Astrocyte of the spinal cord (primary cell): ENCODE data around the gene PATE1.

ENCODE experiments used
- DNase-seq: peaks from one replicate; pipeline ENCODE4 v3.0.0; 2011; ENCODE audit warnings: low read depth, low spot score
- H3K4me3 ChIP-seq: 2 replicates; pipeline ENCODE4 v1.5.1; 2011; ENCODE audit warnings: low read depth, mild to moderate bottlenecking, low read length, moderate library complexity
- in situ Hi-C: cut with HindIII; loops from 2 replicates; pipeline ENCODE4 v1.10.0; 2017; ENCODE audit warnings: low sequenced_read_pairs
- TF ChIP-seq, protein P1 (sequence below): IDR thresholded peaks from 2 replicates; pipeline ENCODE4 v1.5.1; 2012; ENCODE audit warnings: low read depth, mild to moderate bottlenecking, low read length, inconsistent platforms

PATE1 gene

DNA sequence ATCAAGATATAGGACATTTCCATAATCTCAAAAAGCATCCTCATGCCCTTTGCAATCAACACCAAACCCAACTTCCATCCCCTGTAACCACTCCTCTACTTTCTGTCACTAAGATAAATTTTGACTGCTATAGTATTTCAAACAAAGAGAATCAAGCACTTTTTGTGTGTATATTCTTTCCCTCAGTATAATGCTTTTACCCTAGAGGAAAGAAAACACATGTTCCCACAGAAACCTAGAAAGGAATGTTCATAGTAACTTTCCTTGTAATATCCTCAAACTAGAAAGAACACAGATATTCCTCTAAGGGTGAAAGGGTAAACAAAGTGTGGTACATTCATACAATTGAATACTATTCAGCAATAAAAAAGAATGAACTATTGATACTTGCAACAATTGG, 5.5 kb upstream of the PATE1 start:
- in situ Hi-C loops, result no loop called here

DNA sequence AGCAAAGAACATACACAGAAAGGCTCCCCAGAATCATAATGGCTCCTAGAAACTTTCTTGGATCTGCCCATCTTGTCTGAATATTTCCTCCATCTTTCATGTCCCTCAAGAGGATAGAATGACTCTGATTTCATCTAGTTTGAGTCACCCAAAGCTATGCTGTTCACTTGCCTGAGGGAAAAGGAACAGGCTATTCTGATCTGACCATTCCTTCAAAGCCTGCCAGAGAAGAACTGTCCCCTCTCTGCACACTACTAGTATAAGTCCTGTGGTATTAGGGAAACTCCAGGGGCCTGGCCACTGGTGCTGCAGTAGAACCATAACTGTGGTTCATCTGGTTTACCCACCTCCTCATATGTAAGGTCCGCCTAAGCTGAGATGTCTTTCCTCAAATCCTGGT, 2.4 kb upstream of the PATE1 start:
- TF ChIP-seq, protein P1, sequence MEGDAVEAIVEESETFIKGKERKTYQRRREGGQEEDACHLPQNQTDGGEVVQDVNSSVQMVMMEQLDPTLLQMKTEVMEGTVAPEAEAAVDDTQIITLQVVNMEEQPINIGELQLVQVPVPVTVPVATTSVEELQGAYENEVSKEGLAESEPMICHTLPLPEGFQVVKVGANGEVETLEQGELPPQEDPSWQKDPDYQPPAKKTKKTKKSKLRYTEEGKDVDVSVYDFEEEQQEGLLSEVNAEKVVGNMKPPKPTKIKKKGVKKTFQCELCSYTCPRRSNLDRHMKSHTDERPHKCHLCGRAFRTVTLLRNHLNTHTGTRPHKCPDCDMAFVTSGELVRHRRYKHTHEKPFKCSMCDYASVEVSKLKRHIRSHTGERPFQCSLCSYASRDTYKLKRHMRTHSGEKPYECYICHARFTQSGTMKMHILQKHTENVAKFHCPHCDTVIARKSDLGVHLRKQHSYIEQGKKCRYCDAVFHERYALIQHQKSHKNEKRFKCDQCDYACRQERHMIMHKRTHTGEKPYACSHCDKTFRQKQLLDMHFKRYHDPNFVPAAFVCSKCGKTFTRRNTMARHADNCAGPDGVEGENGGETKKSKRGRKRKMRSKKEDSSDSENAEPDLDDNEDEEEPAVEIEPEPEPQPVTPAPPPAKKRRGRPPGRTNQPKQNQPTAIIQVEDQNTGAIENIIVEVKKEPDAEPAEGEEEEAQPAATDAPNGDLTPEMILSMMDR, result no peak
- no peak overlapping the region for H3K4me3 ChIP-seq
- no peak for DNase-seq
- in situ Hi-C loops, result no loop called here

More for the DNA sequence above, 5.5 kb upstream of the PATE1 start:
- no peak overlapping the region for H3K4me3 ChIP-seq
- TF ChIP-seq, protein P1, result no peak
- no peak for DNase-seq

- no peak overlapping the region for H3K4me3 ChIP-seq
- no peak for DNase-seq
- TF ChIP-seq, protein P1, result no peak
- in situ Hi-C loops, result no loop called here
Measured at GRCh38 chr11:125750629-125751028, 4.5 kb downstream of the PATE1 start.

GRCh38 chr11:125756050-125756449, 10.0 kb downstream of the PATE1 start:
- no peak overlapping the region for H3K4me3 ChIP-seq
- DNase-seq, result no peak
- in situ Hi-C loops, result no loop called here
- TF ChIP-seq, protein P1, result no peak

DNA sequence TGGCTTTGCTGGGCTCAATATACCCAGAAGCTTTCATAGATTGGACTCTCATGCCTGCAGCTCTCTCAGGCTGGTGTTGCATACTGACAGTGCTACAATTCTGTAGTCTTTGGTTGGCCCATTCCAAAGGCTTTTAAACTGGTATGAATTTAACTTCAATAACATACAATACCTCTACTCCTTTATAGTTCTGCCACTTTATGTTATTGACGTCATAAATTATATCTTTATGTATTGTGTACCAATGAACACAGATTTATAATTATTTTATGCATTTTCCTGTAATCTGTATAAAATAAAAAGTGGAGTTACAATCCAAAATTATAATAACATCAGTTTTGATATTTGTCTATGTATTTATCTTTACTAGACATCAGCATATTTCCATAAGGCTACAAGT, 16.4 kb downstream of the PATE1 start:
- no peak for DNase-seq
- in situ Hi-C loops, result no loop called here
- H3K4me3 ChIP-seq, result no peak overlapping the region
- TF ChIP-seq, protein P1, result no peak

DNA sequence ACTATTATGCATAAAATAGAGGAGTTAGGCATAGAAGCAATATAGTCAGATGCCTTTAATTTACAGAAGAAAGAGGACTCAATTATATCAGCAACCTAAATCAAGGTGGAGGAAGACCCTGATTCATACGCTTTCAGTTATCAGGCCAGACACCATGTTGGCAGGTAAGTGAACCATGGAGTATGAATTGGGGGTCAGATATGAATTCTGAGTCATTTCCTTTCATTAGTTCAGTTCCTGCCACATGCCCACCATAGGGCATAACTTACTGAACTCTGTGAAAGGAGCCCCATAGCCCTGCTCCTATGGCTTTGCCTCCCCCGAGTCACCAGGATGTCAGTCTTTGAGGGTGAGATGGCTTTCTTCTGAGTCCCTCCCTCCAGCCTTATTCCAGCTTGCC, 17.4 kb downstream of the PATE1 start:
- in situ Hi-C loops, result no loop called here
- TF ChIP-seq, protein P1, result no peak
- DNase-seq, result no peak
- no peak overlapping the region for H3K4me3 ChIP-seq

DNA sequence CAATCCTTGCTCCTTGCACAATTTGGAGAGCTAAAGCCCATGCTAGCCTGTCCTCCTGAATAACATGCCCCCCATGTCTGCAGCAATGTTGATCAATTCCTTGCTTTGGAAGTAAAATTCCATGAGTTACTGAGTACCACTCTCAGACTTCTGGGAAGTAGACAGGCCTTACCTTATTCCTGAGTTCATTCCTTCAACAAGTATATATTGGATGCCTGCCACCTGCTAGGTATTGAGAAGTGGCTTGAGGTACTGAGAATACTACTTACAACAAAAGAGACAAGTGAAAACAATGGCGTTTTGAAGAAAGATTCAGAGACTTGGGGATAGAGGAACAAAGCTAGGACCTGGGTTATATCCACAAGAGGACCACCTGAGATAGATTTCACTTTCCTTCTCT, 20.2 kb downstream of the PATE1 start:
- H3K4me3 ChIP-seq, result no peak overlapping the region
- in situ Hi-C loops, result no loop called here

More for the DNA sequence above, 20.2 kb downstream of the PATE1 start:
- TF ChIP-seq, protein P1, result no peak
- DNase-seq, result no peak
